BJ (cell line): ENCODE results near the gene LRIT2. TPM values are rescaled to one million over a fixed set of nuclear protein-coding genes. Genes with fewer than 3 reads are reported as not detected.

Experiments used
- CTCF ChIA-PET: fragments of 350-600 bp; formaldehyde crosslinking; extraction: SDS; loops from one replicate; lab custom pipeline; 2021; ENCODE audit warnings: antibody characterized with exemption, inconsistent platforms; lab: Yijun Ruan, JAX
- POLR2A ChIA-PET: fragments of 300-600 bp; sonication (Branson Sonifier 250); formaldehyde crosslinking; extraction: SDS; loops from one replicate; lab custom pipeline; 2021; ENCODE audit warnings: antibody characterized with exemption; lab: Charles Lee
- DNase-seq: peaks from one replicate; pipeline ENCODE4 v3.0.0-alpha.2; 2011; ENCODE audit warnings: low read depth
- H3K27me3 ChIP-seq: 2 replicates; pipeline ENCODE4 v1.6.0; 2011; ENCODE audit warnings: low read length; ENCODE audit not compliant: control insufficient read depth, insufficient read depth
- H3K36me3 ChIP-seq: 2 replicates; pipeline ENCODE4 v1.5.1; 2011; ENCODE audit warnings: low read length; ENCODE audit not compliant: control insufficient read depth, insufficient read depth
- H3K4me3 ChIP-seq: 2 replicates; pipeline ENCODE4 v1.5.1; 2011; ENCODE audit warnings: low read depth, mild to moderate bottlenecking, control low read depth, low read length
- polyA plus RNA-seq: library from polyadenylated mRNA; depleted of rRNA; stranded (reverse); fragments of >200 nt; gene quantifications from 2 replicates; pipeline ENCODE4 v1.2.3, GENCODE V29; 2011
- TF ChIP-seq, protein P1 (sequence below): IDR thresholded peaks from 2 replicates; pipeline ENCODE4 v1.5.1; 2011; ENCODE audit warnings: low read depth, mild to moderate bottlenecking, control low read depth, inconsistent platforms, low read length, moderate library complexity; ENCODE audit not compliant: insufficient read depth

Gene LRIT2
- polyA plus RNA-seq, 1 experiment, result not detected

DNA sequence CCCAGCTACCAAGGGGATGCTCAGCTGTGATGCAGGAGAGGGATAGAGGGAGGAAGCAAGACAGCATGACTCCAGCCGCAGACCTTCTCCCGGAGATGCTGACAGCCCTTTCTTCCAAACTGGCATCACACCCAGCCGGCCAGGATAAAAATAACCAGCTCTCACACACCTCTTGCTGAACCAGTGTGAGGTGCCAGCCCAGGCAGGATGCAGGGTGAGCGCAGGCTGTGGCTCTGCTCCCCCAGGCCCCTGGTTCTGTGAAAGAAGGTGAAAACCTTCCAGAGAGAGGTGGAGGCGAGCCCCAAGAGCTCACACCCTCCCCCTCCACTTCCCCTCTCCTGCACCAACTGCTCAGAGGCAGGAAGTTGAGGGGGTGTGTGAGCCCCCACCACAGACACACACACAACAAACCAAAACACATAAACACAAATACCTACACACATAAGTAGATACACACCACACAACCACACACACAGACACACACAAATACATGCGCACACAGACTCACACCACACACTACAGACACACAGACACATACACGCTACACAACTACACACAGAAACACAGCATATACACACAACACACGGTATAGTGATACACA is 47.7 kb downstream of the LRIT2 start:
- DNase-seq, result no peak
- Histone ChIP-seq H3K4me3 (no peak overlapping the region), H3K36me3 (no peaks in the 10 kb centered on the region), H3K27me3 (peaks cover 1% of the 10 kb centered on the region; the same call in 1 of the 2 replicates)
- POLR2A ChIA-PET, result no interaction called here
- CTCF ChIA-PET, result no interaction called here
- TF ChIP-seq, protein P1, sequence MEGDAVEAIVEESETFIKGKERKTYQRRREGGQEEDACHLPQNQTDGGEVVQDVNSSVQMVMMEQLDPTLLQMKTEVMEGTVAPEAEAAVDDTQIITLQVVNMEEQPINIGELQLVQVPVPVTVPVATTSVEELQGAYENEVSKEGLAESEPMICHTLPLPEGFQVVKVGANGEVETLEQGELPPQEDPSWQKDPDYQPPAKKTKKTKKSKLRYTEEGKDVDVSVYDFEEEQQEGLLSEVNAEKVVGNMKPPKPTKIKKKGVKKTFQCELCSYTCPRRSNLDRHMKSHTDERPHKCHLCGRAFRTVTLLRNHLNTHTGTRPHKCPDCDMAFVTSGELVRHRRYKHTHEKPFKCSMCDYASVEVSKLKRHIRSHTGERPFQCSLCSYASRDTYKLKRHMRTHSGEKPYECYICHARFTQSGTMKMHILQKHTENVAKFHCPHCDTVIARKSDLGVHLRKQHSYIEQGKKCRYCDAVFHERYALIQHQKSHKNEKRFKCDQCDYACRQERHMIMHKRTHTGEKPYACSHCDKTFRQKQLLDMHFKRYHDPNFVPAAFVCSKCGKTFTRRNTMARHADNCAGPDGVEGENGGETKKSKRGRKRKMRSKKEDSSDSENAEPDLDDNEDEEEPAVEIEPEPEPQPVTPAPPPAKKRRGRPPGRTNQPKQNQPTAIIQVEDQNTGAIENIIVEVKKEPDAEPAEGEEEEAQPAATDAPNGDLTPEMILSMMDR, result no peak

DNA sequence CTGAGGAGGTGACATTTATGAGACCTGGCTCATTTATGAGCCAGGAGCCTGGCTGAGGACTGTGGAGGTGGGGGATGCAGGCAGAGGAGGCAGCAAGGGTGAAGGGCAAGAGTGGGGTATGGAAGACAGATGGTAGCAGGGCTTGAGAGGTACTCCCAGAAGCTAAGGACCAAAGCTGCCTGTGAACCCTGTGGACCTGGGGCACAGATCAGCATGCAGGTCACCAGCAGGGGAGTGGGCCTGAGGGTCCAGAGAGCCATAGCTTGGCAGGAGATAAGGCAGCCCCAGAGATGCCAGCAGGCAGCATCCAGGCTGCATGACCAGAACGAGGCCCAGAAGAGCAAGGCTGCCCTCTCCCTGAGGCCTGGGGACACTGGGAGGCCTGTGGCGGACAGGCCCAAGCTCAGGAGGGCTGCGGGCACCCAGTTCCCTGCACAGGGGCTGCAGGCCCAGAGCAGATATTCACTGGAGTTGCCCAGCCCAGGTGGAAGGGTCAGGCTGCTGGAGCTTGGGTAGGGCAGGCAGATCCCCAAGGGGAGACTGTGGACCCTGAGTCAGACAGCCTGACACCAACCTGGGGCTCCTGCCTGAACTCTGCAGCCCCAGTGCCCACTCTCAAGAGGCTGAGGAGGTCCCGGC is 48.4 kb downstream of the LRIT2 start:
- ChIA-PET POLR2A (no interaction called here), CTCF (no interaction called here)
- Histone ChIP-seq H3K36me3 (no peaks in the 10 kb centered on the region), H3K4me3 (no peak overlapping the region), H3K27me3 (peaks cover 1% of the 10 kb centered on the region; the same call in 1 of the 2 replicates)
- no peak for DNase-seq
- TF ChIP-seq, protein P1, result no peak

DNA sequence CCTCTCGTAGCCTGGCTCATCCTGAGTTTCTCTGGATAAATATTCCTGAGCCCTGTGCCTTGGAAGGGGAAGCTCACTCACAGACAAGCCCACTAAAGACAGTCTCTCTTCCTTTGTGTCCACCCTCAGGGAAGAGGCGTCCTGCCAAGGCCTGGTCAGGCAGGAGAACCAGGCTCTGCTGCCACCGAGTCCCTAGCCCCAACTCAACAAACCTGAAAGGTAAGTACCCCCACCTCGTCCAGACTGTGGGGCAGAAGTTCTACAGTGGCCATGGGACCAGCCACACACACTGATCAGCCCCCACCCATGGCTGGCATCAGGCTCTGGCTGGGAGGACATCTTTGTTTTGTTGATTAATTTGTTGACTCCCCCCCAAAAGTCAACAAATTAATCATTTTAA is 49.0 kb downstream of the LRIT2 start:
- no peak for DNase-seq
- H3K36me3 ChIP-seq, result no peaks in the 10 kb centered on the region
- TF ChIP-seq, protein P1, result no peak
- CTCF ChIA-PET, result no interaction called here
- H3K4me3 ChIP-seq, result no peak overlapping the region
- H3K27me3 ChIP-seq, result peaks cover 1% of the 10 kb centered on the region; the same call in 1 of the 2 replicates
- POLR2A ChIA-PET, result no interaction called here

DNA sequence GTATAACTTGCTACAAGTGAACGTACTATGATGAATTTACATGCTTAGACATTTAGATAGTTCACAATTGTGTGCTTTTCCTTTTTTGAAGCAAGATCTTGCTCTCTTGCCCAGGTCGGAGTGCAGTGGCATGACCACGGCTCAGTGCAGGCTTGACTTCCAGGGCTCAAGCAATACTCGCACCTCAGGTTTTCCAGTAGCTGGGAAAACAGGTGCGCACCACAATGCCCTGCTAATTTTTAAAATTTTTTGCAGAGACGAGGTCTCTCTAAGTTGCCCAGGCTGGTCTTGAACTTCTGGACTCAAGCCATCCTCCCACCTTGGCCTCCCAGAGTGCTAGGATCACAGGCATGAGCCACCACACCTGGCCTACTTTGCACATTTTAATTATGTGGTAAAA is 49.9 kb downstream of the LRIT2 start:
- TF ChIP-seq, protein P1, result no peak
- DNase-seq, result no peak
- peaks cover 1% of the 10 kb centered on the region; the same call in 1 of the 2 replicates for H3K27me3 ChIP-seq
- ChIA-PET CTCF (no interaction called here), POLR2A (no interaction called here)
- no peaks in the 10 kb centered on the region for H3K36me3 ChIP-seq
- no peak overlapping the region for H3K4me3 ChIP-seq

DNA sequence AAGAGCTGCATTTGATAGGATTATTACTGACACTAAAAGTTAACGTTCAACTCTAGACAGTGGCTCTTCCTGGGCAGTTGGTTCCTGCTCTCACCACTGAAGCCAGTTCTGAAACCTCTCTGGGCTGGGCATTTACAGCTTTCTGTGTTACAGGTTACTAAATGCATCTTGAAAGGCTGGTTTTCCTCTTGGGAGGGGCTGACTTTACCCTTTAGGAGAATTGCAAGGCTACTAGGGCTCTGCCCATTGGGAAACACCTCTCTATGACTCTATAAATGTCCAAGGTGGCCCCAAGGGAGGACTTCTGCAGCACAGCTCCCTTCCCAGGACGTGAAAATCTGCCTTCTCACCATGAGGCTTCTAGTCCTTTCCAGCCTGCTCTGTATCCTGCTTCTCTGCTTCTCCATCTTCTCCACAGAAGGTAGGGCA is 51.8 kb downstream of the LRIT2 start, which contains the start of gene GPR15LG:
GPR15LG (plus strand) TSS at position 301 of the 429 bp plus-strand sequence; CDS start at position 352, 51 bp downstream.
- Histone ChIP-seq H3K27me3 (peaks cover 1% of the 10 kb centered on the region; the same call in 1 of the 2 replicates), H3K36me3 (no peaks in the 10 kb centered on the region), H3K4me3 (no peak within 1 kb of the TSS)
- TF ChIP-seq, protein P1, result no peak
- DNase-seq, result no peak
- CTCF ChIA-PET, result no interaction called here
- POLR2A ChIA-PET, result no interaction called here
